Measurements from ENCODE around the gene ADCK1.
"Not testable (repeated sequence)": the region's sequence is repeated elsewhere in the genome, so short reads cannot be mapped to it uniquely, and the experiment has no call there.

ADCK1 gene

GRCh38 chr14:77914073-77914721 lies 114.3 kb downstream of the ADCK1 start:
- H3K4me3 ChIP-seq (ENCODE audit: low read length) = no peak overlapping the region
- no peak for DNase-seq (ENCODE audit: low read depth)
- no peak for TF ChIP-seq CTCF (conservative IDR thresholded peaks at IDR 0.05; ENCODE audit: low read length)

- not testable (repeated sequence) for H3K4me3 ChIP-seq (ENCODE audit: low read length); DNase-seq (ENCODE audit: low read depth)
Observed at GRCh38 chr14:77915390-77915789, 115.5 kb downstream of the ADCK1 start.

- no peak overlapping the region for H3K4me3 ChIP-seq (ENCODE audit: low read length)
- TF ChIP-seq CTCF (conservative IDR thresholded peaks at IDR 0.05; ENCODE audit: low read length) = no peak
- no peak for DNase-seq (ENCODE audit: low read depth)
Observed at GRCh38 chr14:77917491-77918201, 117.7 kb downstream of the ADCK1 start.

GRCh38 chr14:77918448-77918847 lies 118.5 kb downstream of the ADCK1 start:
- no peak for DNase-seq (ENCODE audit: low read depth)
- TF ChIP-seq CTCF (conservative IDR thresholded peaks at IDR 0.05; ENCODE audit: low read length) = no peak
- no peak overlapping the region for H3K4me3 ChIP-seq (ENCODE audit: low read length)

GRCh38 chr14:77920312-77920711 lies 120.4 kb downstream of the ADCK1 start:
- DNase-seq (ENCODE audit: low read depth) = no peak
- TF ChIP-seq CTCF (conservative IDR thresholded peaks at IDR 0.05; ENCODE audit: low read length) = no peak
- H3K4me3 ChIP-seq (ENCODE audit: low read length) = no peak overlapping the region

GRCh38 chr14:77921818-77922217 lies 121.9 kb downstream of the ADCK1 start:
- H3K4me3 ChIP-seq (ENCODE audit: low read length) = no peak overlapping the region
- DNase-seq (ENCODE audit: low read depth) = no peak
- TF ChIP-seq CTCF (conservative IDR thresholded peaks at IDR 0.05; ENCODE audit: low read length) = no peak

- no peak for DNase-seq (ENCODE audit: low read depth)
- no peak overlapping the region for H3K4me3 ChIP-seq (ENCODE audit: low read length)
- no peak for TF ChIP-seq CTCF (conservative IDR thresholded peaks at IDR 0.05; ENCODE audit: low read length)
Observed at GRCh38 chr14:77923131-77923936, 123.4 kb downstream of the ADCK1 start.

Data from AG10803 (cell line).